GM12878 (cell line): ENCODE data around the gene ZSCAN4. TPM values are rescaled to one million over a fixed set of nuclear protein-coding genes. Genes with fewer than 3 reads are reported as not detected.

Experiments used
- ASH2L ChIP-seq: fragments of 300-600, 200-600 bp; sonication (generic); IDR thresholded peaks from 2 replicates; pipeline ENCODE4 v1.6.1; 2017; ENCODE audit warnings: low read depth, mild to moderate bottlenecking, borderline replicate concordance
- CHD2 ChIP-seq: IDR thresholded peaks from 2 replicates; pipeline ENCODE4 v1.6.1; 2011; ENCODE audit warnings: low read depth, low read length, improper control_type of control experiment, borderline replicate concordance
- EP300 ChIP-seq, 2 experiments: fragments of 150-350 bp in 1 of 2; IDR thresholded peaks; 2 replicates each; pipeline ENCODE4 v1.6.1; 2011 to 2012; ENCODE audit warnings: low read depth in 2 of 2, low read length in 2 of 2, borderline replicate concordance in 1 of 2, improper control_type of control experiment in 1 of 2, inconsistent platforms in 1 of 2; ENCODE audit not compliant: control insufficient read depth in 1 of 2
- GATAD2B ChIP-seq: fragments of 450-650 bp; conservative IDR thresholded peaks from 2 replicates; pipeline ENCODE4 v1.6.1; 2017; ENCODE audit warnings: low read depth, mild to moderate bottlenecking, moderate library complexity
- HDAC6 ChIP-seq: fragments of 200-600 bp; sonication (generic); IDR thresholded peaks from one replicate; pipeline ENCODE4 v1.8.0; 2017; ENCODE audit warnings: antibody characterized with exemption; ENCODE audit not compliant: unreplicated experiment
- MYB ChIP-seq: fragments of 150-350 bp; IDR thresholded peaks from 2 replicates; pipeline ENCODE4 v1.6.1; 2014; ENCODE audit warnings: mild to moderate bottlenecking, low read depth, low read length, borderline replicate concordance
- MYC ChIP-seq: IDR thresholded peaks from 2 replicates; pipeline ENCODE4 v1.6.1; 2011; ENCODE audit warnings: mild to moderate bottlenecking, low read length, moderate library complexity, inconsistent platforms; ENCODE audit not compliant: insufficient read depth, insufficient replicate concordance, insufficient read length, severe bottlenecking
- NR2F1 ChIP-seq: fragments of 450-650 bp; conservative IDR thresholded peaks from 2 replicates; pipeline ENCODE4 v1.6.1; 2017; ENCODE audit warnings: mild to moderate bottlenecking
- PAX5 ChIP-seq: IDR thresholded peaks from 2 replicates; pipeline ENCODE4 v1.6.1; 2011; ENCODE audit warnings: low read depth, low read length, borderline replicate concordance
- SIX5 ChIP-seq: IDR thresholded peaks from 2 replicates; pipeline ENCODE4 v1.6.1; 2011; ENCODE audit warnings: mild to moderate bottlenecking, low read depth, low read length, moderate library complexity; ENCODE audit not compliant: severe bottlenecking
- SMC3 ChIP-seq: IDR thresholded peaks from 2 replicates; pipeline ENCODE4 v1.6.1; 2011; ENCODE audit warnings: low read length, improper control_type of control experiment, borderline replicate concordance
- SP1 ChIP-seq: IDR thresholded peaks from one replicate; pipeline ENCODE4 v1.6.1; 2011; ENCODE audit warnings: low read depth, low read length
- STAT1 ChIP-seq: fragments of 450-650 bp; conservative IDR thresholded peaks from 2 replicates; pipeline ENCODE4 v1.6.1; 2014; ENCODE audit warnings: antibody characterized with exemption, mild to moderate bottlenecking
- SUZ12 ChIP-seq: fragments of 200-600 bp; sonication (generic); IDR thresholded peaks from one replicate; pipeline ENCODE4 v1.6.1; 2018; ENCODE audit warnings: antibody characterized with exemption, mild to moderate bottlenecking; ENCODE audit not compliant: unreplicated experiment
- polyA plus RNA-seq, 11 experiments: library from polyadenylated mRNA; depleted of rRNA in 4 of 11; unstranded in 6 of 11; stranded (reverse) in 5 of 11; fragments of >200 nt; fragmentation: Nextera tagmentation in 4 of 11; fragmentation: Illumina TruSeq in 1 of 11; extraction: Ambion mirVana in 4 of 11; extraction: Trizol in 1 of 11; gene quantifications; 1 replicate in 1 of 11; 2 replicates in 10 of 11; pipeline versions ENCODE4 v1.2.1 to v1.2.3, GENCODE V29; 2011 to 2016; ENCODE audit warnings: inconsistent platforms in 2 of 11, missing spikeins in 2 of 11, low read depth in 1 of 11
- total RNA-seq, 4 experiments: library from RNA; depleted of rRNA in 3 of 4; stranded (reverse); fragments of >200 nt in 3 of 4; fragmentation: Illumina TruSeq in 1 of 4; extraction: Trizol in 1 of 4; gene quantifications; 2 replicates each; pipeline versions ENCODE4 v1.2.1 to v1.2.3, GENCODE V29; 2013 to 2021
- TF ChIP-seq, protein P1 (sequence below): fragments of 450-650 bp; IDR thresholded peaks from 2 replicates; pipeline ENCODE4 v1.6.1; 2016; ENCODE audit warnings: mild to moderate bottlenecking, moderate library complexity, borderline replicate concordance
- TF ChIP-seq, protein P2 (sequence below): fragments of 150-350 bp; IDR thresholded peaks from 2 replicates; pipeline ENCODE4 v1.6.1; 2016; ENCODE audit warnings: low read depth, low read length
- TF ChIP-seq, protein P3 (sequence below): IDR thresholded peaks from 2 replicates; pipeline ENCODE4 v1.6.1; 2012; ENCODE audit warnings: low read depth, low read length, improper control_type of control experiment
- TF ChIP-seq, protein P4 (sequence below): fragments of 450-650 bp; IDR thresholded peaks from 2 replicates; pipeline ENCODE4 v1.6.1; 2014; ENCODE audit warnings: mild to moderate bottlenecking

The ZSCAN4 gene
- total and polyA plus RNA-seq, 10 of the 15 experiments (the other 5 are each of a cell fraction or from before 2014, with no cell fraction given), result 0.04 to 0.10 (median 0.06) TPM; not detected in 7

DNA sequence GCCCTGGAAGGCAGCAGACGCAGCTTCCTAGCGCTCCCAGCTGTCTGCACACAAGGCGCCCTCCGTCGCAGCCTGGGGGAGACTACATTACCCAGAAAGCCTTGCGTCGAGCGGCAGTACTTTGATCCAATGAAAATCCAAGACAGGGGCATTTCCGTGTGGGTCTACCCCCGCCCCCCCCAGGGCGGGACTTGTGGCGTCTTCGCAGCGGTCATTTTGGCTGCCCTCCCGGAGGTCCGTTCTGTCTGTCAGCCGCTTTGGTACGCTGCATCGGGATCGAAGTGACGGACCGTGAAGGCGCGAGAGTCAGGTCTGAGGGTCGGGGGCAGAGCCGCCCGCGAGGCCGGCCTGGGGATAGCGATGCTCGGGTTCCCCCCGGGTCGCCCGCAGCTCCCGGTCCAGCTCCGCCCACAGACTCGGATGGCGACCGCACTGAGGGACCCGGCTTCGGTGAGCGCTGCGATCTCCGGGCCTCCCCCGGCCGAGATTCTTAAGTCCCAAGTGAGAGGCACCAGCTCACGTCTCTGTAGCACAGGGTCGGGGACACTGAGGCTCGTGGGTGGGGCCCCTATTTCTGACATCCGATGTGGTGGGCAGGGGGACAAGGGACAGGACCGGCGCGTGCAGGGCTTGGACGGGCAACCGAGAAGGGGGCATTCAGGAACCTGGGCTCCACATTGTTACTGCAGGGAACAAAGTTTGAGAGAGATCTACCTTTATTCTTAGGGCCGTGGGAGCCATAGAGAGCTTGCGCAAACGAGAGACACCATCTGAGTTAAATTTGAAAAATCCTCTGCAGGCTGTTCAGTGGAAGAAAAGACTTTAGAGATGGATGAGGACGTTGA, 35.5 kb upstream of the ZSCAN4 start, which contains the start of gene ZNF211 (continued):
- no peak for TF ChIP-seq MYB
- peak; percentile 92; the same call in 1 of the 2 replicates for TF ChIP-seq ASH2L
- peak; percentile 92 for TF ChIP-seq SIX5
- no peak for TF ChIP-seq SUZ12
- peak; percentile 95 for TF ChIP-seq SP1
- TF ChIP-seq NR2F1, result 0 out of 2 replicates have a peak, but pooled peaks have one; percentile 42
- TF ChIP-seq, protein P1, sequence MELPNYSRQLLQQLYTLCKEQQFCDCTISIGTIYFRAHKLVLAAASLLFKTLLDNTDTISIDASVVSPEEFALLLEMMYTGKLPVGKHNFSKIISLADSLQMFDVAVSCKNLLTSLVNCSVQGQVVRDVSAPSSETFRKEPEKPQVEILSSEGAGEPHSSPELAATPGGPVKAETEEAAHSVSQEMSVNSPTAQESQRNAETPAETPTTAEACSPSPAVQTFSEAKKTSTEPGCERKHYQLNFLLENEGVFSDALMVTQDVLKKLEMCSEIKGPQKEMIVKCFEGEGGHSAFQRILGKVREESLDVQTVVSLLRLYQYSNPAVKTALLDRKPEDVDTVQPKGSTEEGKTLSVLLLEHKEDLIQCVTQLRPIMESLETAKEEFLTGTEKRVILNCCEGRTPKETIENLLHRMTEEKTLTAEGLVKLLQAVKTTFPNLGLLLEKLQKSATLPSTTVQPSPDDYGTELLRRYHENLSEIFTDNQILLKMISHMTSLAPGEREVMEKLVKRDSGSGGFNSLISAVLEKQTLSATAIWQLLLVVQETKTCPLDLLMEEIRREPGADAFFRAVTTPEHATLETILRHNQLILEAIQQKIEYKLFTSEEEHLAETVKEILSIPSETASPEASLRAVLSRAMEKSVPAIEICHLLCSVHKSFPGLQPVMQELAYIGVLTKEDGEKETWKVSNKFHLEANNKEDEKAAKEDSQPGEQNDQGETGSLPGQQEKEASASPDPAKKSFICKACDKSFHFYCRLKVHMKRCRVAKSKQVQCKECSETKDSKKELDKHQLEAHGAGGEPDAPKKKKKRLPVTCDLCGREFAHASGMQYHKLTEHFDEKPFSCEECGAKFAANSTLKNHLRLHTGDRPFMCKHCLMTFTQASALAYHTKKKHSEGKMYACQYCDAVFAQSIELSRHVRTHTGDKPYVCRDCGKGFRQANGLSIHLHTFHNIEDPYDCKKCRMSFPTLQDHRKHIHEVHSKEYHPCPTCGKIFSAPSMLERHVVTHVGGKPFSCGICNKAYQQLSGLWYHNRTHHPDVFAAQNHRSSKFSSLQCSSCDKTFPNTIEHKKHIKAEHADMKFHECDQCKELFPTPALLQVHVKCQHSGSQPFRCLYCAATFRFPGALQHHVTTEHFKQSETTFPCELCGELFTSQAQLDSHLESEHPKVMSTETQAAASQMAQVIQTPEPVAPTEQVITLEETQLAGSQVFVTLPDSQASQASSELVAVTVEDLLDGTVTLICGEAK, result peak; percentile 88
- TF ChIP-seq, protein P2, sequence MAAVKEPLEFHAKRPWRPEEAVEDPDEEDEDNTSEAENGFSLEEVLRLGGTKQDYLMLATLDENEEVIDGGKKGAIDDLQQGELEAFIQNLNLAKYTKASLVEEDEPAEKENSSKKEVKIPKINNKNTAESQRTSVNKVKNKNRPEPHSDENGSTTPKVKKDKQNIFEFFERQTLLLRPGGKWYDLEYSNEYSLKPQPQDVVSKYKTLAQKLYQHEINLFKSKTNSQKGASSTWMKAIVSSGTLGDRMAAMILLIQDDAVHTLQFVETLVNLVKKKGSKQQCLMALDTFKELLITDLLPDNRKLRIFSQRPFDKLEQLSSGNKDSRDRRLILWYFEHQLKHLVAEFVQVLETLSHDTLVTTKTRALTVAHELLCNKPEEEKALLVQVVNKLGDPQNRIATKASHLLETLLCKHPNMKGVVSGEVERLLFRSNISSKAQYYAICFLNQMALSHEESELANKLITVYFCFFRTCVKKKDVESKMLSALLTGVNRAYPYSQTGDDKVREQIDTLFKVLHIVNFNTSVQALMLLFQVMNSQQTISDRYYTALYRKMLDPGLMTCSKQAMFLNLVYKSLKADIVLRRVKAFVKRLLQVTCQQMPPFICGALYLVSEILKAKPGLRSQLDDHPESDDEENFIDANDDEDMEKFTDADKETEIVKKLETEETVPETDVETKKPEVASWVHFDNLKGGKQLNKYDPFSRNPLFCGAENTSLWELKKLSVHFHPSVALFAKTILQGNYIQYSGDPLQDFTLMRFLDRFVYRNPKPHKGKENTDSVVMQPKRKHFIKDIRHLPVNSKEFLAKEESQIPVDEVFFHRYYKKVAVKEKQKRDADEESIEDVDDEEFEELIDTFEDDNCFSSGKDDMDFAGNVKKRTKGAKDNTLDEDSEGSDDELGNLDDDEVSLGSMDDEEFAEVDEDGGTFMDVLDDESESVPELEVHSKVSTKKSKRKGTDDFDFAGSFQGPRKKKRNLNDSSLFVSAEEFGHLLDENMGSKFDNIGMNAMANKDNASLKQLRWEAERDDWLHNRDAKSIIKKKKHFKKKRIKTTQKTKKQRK, result peak; percentile 55; the same call in 1 of the 2 replicates
- 0 out of 2 replicates have a peak, but pooled peaks have one; percentile 3 for TF ChIP-seq SMC3
- peak; percentile 57; the same call in 1 of the 2 replicates for TF ChIP-seq STAT1
- 0 out of 4 replicates have a peak, but pooled peaks of 1 of the 2 experiments have one; percentile 23 for TF ChIP-seq EP300 (IDR thresholded peaks at IDR 0.05; ENCODE audit: borderline replicate concordance in 1 of 2, control insufficient read depth in 1 of 2, low read depth in 2 of 2, low read length in 2 of 2)
- TF ChIP-seq CHD2, result peak; percentile 92
- TF ChIP-seq MYC, result no peak
- no peak for TF ChIP-seq PAX5
- TF ChIP-seq, protein P3, sequence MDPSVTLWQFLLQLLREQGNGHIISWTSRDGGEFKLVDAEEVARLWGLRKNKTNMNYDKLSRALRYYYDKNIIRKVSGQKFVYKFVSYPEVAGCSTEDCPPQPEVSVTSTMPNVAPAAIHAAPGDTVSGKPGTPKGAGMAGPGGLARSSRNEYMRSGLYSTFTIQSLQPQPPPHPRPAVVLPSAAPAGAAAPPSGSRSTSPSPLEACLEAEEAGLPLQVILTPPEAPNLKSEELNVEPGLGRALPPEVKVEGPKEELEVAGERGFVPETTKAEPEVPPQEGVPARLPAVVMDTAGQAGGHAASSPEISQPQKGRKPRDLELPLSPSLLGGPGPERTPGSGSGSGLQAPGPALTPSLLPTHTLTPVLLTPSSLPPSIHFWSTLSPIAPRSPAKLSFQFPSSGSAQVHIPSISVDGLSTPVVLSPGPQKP, result 0 out of 2 replicates have a peak, but pooled peaks have one; percentile 46
- TF ChIP-seq HDAC6, result no peak
- TF ChIP-seq, protein P4, sequence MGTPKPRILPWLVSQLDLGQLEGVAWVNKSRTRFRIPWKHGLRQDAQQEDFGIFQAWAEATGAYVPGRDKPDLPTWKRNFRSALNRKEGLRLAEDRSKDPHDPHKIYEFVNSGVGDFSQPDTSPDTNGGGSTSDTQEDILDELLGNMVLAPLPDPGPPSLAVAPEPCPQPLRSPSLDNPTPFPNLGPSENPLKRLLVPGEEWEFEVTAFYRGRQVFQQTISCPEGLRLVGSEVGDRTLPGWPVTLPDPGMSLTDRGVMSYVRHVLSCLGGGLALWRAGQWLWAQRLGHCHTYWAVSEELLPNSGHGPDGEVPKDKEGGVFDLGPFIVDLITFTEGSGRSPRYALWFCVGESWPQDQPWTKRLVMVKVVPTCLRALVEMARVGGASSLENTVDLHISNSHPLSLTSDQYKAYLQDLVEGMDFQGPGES, result peak; percentile 70; the same call in 1 of the 2 replicates
- TF ChIP-seq GATAD2B, result peak; percentile 75; the same call in 1 of the 2 replicates
